NCI-H510A treated with DMSO at 0.1 percent for 48 hours (cell line): ENCODE results near the gene TIFAB.

Source experiments
- DNase-seq: peaks from one replicate; lab custom pipeline; 2025; lab: John Stamatoyannopoulos, UW

Gene TIFAB

GRCh38 chr5:135458356-135458755, 6.2 kb upstream of the TIFAB start:
- DNase-seq, result no peak

GRCh38 chr5:135457424-135458071, 5.4 kb upstream of the TIFAB start:
- peak; percentile 23 for DNase-seq

- no peak for DNase-seq
Measured at GRCh38 chr5:135456238-135457099, 4.3 kb upstream of the TIFAB start.

GRCh38 chr5:135455876-135456237, 3.7 kb upstream of the TIFAB start:
- no peak for DNase-seq

- no peak for DNase-seq
Measured at GRCh38 chr5:135454946-135455345, 2.8 kb upstream of the TIFAB start.

GRCh38 chr5:135453613-135454012, 1.5 kb upstream of the TIFAB start:
- no peak for DNase-seq

- no peak for DNase-seq
Measured at GRCh38 chr5:135451581-135452320, 400 bp downstream of the TIFAB start.

- DNase-seq, result no peak
Measured at GRCh38 chr5:135450952-135451351, 1.2 kb downstream of the TIFAB start.

GRCh38 chr5:135450336-135450735, 1.8 kb downstream of the TIFAB start:
- DNase-seq, result no peak

- DNase-seq, result no peak
Measured at GRCh38 chr5:135449644-135450043, 2.5 kb downstream of the TIFAB start.

GRCh38 chr5:135448791-135449507, 3.2 kb downstream of the TIFAB start:
- no peak for DNase-seq

GRCh38 chr5:135448071-135448739, 3.9 kb downstream of the TIFAB start:
- DNase-seq, result no peak

GRCh38 chr5:135447298-135447929, 4.7 kb downstream of the TIFAB start, which contains the start of gene DCANP1:
TSS of gene DCANP1 (minus strand) at chr5:135447348. CDS start at chr5:135447108, 240 bp downstream.
- DNase-seq, result peak; percentile 61

- DNase-seq, result no peak
Measured at GRCh38 chr5:135446615-135447014, 5.5 kb downstream of the TIFAB start.

- no peak for DNase-seq
Measured at GRCh38 chr5:135446206-135446605, 5.9 kb downstream of the TIFAB start.

GRCh38 chr5:135445306-135445985, 6.7 kb downstream of the TIFAB start:
- no peak for DNase-seq

GRCh38 chr5:135444881-135445280, 7.3 kb downstream of the TIFAB start:
- DNase-seq, result no peak

GRCh38 chr5:135444360-135444759, 7.8 kb downstream of the TIFAB start:
- no peak for DNase-seq

GRCh38 chr5:135443161-135443960, 8.8 kb downstream of the TIFAB start:
- DNase-seq, result no peak
